ENCODE results near the gene UTS2B.

Gene UTS2B

GRCh38 chr3:191235331-191236314 is 94.7 kb downstream of the UTS2B start:
- no peak for DNase-seq

GRCh38 chr3:191234216-191234615 is 96.1 kb downstream of the UTS2B start:
- no peak for DNase-seq

- DNase-seq: no peak
These were observed 102.8 kb downstream of the UTS2B start for GRCh38 chr3:191227541-191227940.

- no peak for DNase-seq
These were observed 108.7 kb downstream of the UTS2B start for GRCh38 chr3:191221638-191222037.

GRCh38 chr3:191220908-191221307 is 109.4 kb downstream of the UTS2B start:
- DNase-seq: no peak

- DNase-seq: no peak
These were observed 113.0 kb downstream of the UTS2B start for GRCh38 chr3:191217301-191217700.

All from DMS153 (cell line).